H1 (cell line): ENCODE measurements around the gene NUP107. TPM values are rescaled to one million over a fixed set of nuclear protein-coding genes. Genes with fewer than 3 reads are reported as not detected.

Source experiments
- CTCF ChIA-PET: fragments of 300-600 bp; sonication (Branson Sonifier 250); formaldehyde crosslinking; loops from one replicate; lab custom pipeline; 2021; ENCODE audit not compliant: partially characterized antibody; lab: Charles Lee
- POLR2A ChIA-PET: fragments of 300-600 bp; sonication (Branson Sonifier 250); formaldehyde crosslinking; loops from one replicate; lab custom pipeline; 2021; ENCODE audit warnings: inconsistent platforms; ENCODE audit not compliant: partially characterized antibody; lab: Charles Lee
- DNase-seq, 2 experiments: peaks; one replicate each; pipeline versions ENCODE4 v3.0.0 to v3.0.0-alpha.2; 2010 to 2022; ENCODE audit warnings: low spot score in 2 of 2, low read depth in 1 of 2, mixed read lengths in 1 of 2
- FAIRE-seq: peaks from 2 replicates; lab custom pipeline; 2011; peaks lifted over from hg19 to GRCh38; lab: Jason Lieb, UNC
- H2AFZ ChIP-seq: 2 replicates; pipeline ENCODE4 v1.8.1; 2012; ENCODE audit warnings: low read length, inconsistent platforms
- H2AK5ac ChIP-seq: 2 replicates; pipeline ENCODE4 v1.6.1; 2013; ENCODE audit warnings: low read depth, low read length
- H2BK120ac ChIP-seq: replicated peaks from 2 replicates; pipeline ENCODE3; 2013; ENCODE audit warnings: low read depth, low read length, inconsistent platforms
- H2BK12ac ChIP-seq: 2 replicates; pipeline ENCODE4 v1.6.1; 2013; ENCODE audit warnings: low read depth, low read length
- H2BK15ac ChIP-seq: 2 replicates; pipeline ENCODE4 v1.6.1; 2013; ENCODE audit warnings: low read length
- H2BK20ac ChIP-seq: 2 replicates; pipeline ENCODE4 v1.6.1; 2013; ENCODE audit warnings: low read length
- H2BK5ac ChIP-seq: 2 replicates; pipeline ENCODE4 v1.6.1; 2013; ENCODE audit warnings: low read depth, low read length
- H3K14ac ChIP-seq: 2 replicates; pipeline ENCODE4 v1.6.1; 2013; ENCODE audit warnings: inconsistent platforms; ENCODE audit not compliant: insufficient read length
- H3K18ac ChIP-seq: 2 replicates; pipeline ENCODE4 v1.6.1; 2013; ENCODE audit warnings: low read length; ENCODE audit errors: extremely low read depth
- H3K23ac ChIP-seq: 2 replicates; pipeline ENCODE4 v1.6.1; 2013; ENCODE audit warnings: inconsistent platforms; ENCODE audit not compliant: insufficient read length
- H3K23me2 ChIP-seq: 2 replicates; pipeline ENCODE4 v1.6.1; 2013; ENCODE audit warnings: low read depth, low read length
- H3K27ac ChIP-seq: 2 replicates; pipeline ENCODE4 v1.6.1; 2011; ENCODE audit warnings: low read depth, low read length, inconsistent platforms
- H3K27me3 ChIP-seq, 4 experiments: replicated peaks in 1 of 4; 1 replicate in 1 of 4; 2 replicates in 3 of 4; pipeline versions ENCODE4 v1.6.1 to v1.8.1; 2011 to 2013; ENCODE audit warnings: low read length in 3 of 4, mild to moderate bottlenecking in 3 of 4, inconsistent platforms in 2 of 4, mixed read lengths in 2 of 4, moderate library complexity in 1 of 4; ENCODE audit not compliant: control insufficient read depth in 3 of 4, insufficient read depth in 3 of 4; ENCODE audit errors: extremely low read depth in 1 of 4
- H3K36me3 ChIP-seq, 4 experiments: 2 replicates each; pipeline versions ENCODE4 v1.6.1 to v1.8.1; 2011 to 2013; ENCODE audit warnings: mild to moderate bottlenecking in 4 of 4, low read length in 3 of 4, moderate library complexity in 2 of 4, control low read depth in 1 of 4, inconsistent platforms in 1 of 4; ENCODE audit not compliant: insufficient read depth in 4 of 4, control insufficient read depth in 2 of 4
- H3K4ac ChIP-seq: replicated peaks from 2 replicates; pipeline ENCODE3; 2013; ENCODE audit warnings: low read length, low read depth, mixed read lengths, inconsistent platforms; ENCODE audit not compliant: insufficient read length
- H3K4me1 ChIP-seq, 4 experiments: replicated peaks in 1 of 4; 1 replicate in 1 of 4; 2 replicates in 3 of 4; pipeline versions ENCODE4 v1.6.1 to v1.8.1; 2011 to 2013; ENCODE audit warnings: low read length in 3 of 4, inconsistent platforms in 2 of 4, mixed read lengths in 1 of 4; ENCODE audit not compliant: insufficient read depth in 4 of 4, control insufficient read depth in 3 of 4
- H3K4me2 ChIP-seq, 2 experiments: 2 replicates each; pipeline versions ENCODE4 v1.6.1 to v1.8.1; 2011 to 2013; ENCODE audit warnings: low read depth in 2 of 2, low read length in 2 of 2, control low read depth in 1 of 2, inconsistent platforms in 1 of 2, mild to moderate bottlenecking in 1 of 2; ENCODE audit not compliant: insufficient read depth in 1 of 2
- H3K4me3 ChIP-seq, 4 experiments: fragments of 200-600, 300-600 bp in 1 of 4; sonication (generic), shearing (Covaris generic), sonication (Bioruptor Twin) in 1 of 4; 2 replicates each; pipeline versions ENCODE4 v1.5.1 to v1.8.1; 2011 to 2016; ENCODE audit warnings: low read length in 4 of 4, low read depth in 3 of 4, control low read depth in 2 of 4, inconsistent platforms in 2 of 4, mild to moderate bottlenecking in 2 of 4, mixed read lengths in 1 of 4, moderate library complexity in 1 of 4; ENCODE audit not compliant: insufficient read depth in 2 of 4; ENCODE audit errors: extremely low read depth in 1 of 4
- H3K56ac ChIP-seq: replicated peaks from 2 replicates; pipeline ENCODE3; 2013; ENCODE audit warnings: low read depth, mild to moderate bottlenecking, mixed read lengths, low read length, inconsistent platforms; ENCODE audit not compliant: insufficient read length
- H3K79me1 ChIP-seq: 2 replicates; pipeline ENCODE4 v1.6.1; 2013; ENCODE audit warnings: low read depth, low read length, control low read depth
- H3K79me2 ChIP-seq, 2 experiments: 2 replicates each; pipeline versions ENCODE4 v1.6.1 to v1.8.1; 2012 to 2013; ENCODE audit warnings: low read length in 2 of 2, mild to moderate bottlenecking in 2 of 2, inconsistent platforms in 1 of 2; ENCODE audit not compliant: insufficient read depth in 2 of 2, control insufficient read depth in 1 of 2
- H3K9ac ChIP-seq, 4 experiments: replicated peaks in 1 of 4; 1 replicate in 1 of 4; 2 replicates in 3 of 4; pipeline versions ENCODE4 v1.6.1 to v1.8.1; 2011 to 2013; ENCODE audit warnings: low read depth in 3 of 4, low read length in 3 of 4, control low read depth in 2 of 4, mild to moderate bottlenecking in 2 of 4, moderate library complexity in 2 of 4, inconsistent platforms in 1 of 4; ENCODE audit errors: extremely low read depth in 1 of 4
- H3K9me3 ChIP-seq, 2 experiments: 2 replicates each; pipeline versions ENCODE4 v1.6.1 to v1.8.1; 2012 to 2013; ENCODE audit warnings: mild to moderate bottlenecking in 2 of 2, moderate library complexity in 2 of 2, control low read depth in 1 of 2, inconsistent platforms in 1 of 2, low read depth in 1 of 2, low read length in 1 of 2, mixed read lengths in 1 of 2; ENCODE audit not compliant: insufficient read depth in 2 of 2
- H4K20me1 ChIP-seq, 2 experiments: replicated peaks in 1 of 2; 2 replicates each; pipeline versions ENCODE3 to v1.8.1; 2011 to 2013; ENCODE audit warnings: inconsistent platforms in 2 of 2, low read length in 2 of 2, mild to moderate bottlenecking in 1 of 2; ENCODE audit not compliant: insufficient read depth in 2 of 2, control insufficient read depth in 1 of 2
- H4K5ac ChIP-seq: 2 replicates; pipeline ENCODE4 v1.6.1; 2013; ENCODE audit warnings: low read length, low read depth, mixed read lengths, inconsistent platforms; ENCODE audit not compliant: insufficient read length
- H4K8ac ChIP-seq: 2 replicates; pipeline ENCODE4 v1.8.0; 2013; ENCODE audit warnings: mild to moderate bottlenecking, moderate library complexity, low read length, inconsistent platforms; ENCODE audit not compliant: insufficient read depth; ENCODE audit errors: extremely low read depth
- H4K91ac ChIP-seq: replicated peaks from 2 replicates; pipeline ENCODE3; 2013; ENCODE audit warnings: low read length, mixed read lengths, inconsistent platforms; ENCODE audit not compliant: insufficient read length
- BACH1 ChIP-seq: IDR thresholded peaks from 2 replicates; pipeline ENCODE4 v1.6.1; 2012; ENCODE audit warnings: low read length, improper control_type of control experiment
- CBX5 ChIP-seq: fragments of 300-800, 300-1000 bp; sonication (generic); IDR thresholded peaks from 2 replicates; pipeline ENCODE4 v1.7.1; 2016; ENCODE audit warnings: antibody characterized with exemption, low read length, low read depth
- EP300 ChIP-seq, 2 experiments: IDR thresholded peaks; 1 replicate in 1 of 2; 2 replicates in 1 of 2; pipeline ENCODE4 v1.6.1; 2011 to 2012; ENCODE audit warnings: low read depth in 2 of 2, low read length in 2 of 2, mild to moderate bottlenecking in 2 of 2, borderline replicate concordance in 1 of 2, inconsistent platforms in 1 of 2, moderate library complexity in 1 of 2
- HDAC2 ChIP-seq, 2 experiments: fragments of 300-600 bp in 1 of 2; sonication (generic) in 1 of 2; IDR thresholded peaks; 2 replicates each; pipeline ENCODE4 v1.6.1; 2011 to 2012; ENCODE audit warnings: low read depth in 2 of 2, low read length in 2 of 2, mild to moderate bottlenecking in 2 of 2, moderate library complexity in 2 of 2, borderline replicate concordance in 1 of 2, inconsistent platforms in 1 of 2
- KDM4A ChIP-seq: IDR thresholded peaks from one replicate; pipeline ENCODE4 v1.7.1; 2012; ENCODE audit warnings: low read depth, mild to moderate bottlenecking, moderate library complexity, low read length, inconsistent platforms; ENCODE audit not compliant: severe bottlenecking
- MAFK ChIP-seq: IDR thresholded peaks from 2 replicates; pipeline ENCODE4 v1.6.1; 2012; ENCODE audit warnings: low read depth, mild to moderate bottlenecking, improper control_type of control experiment, low read length
- PHF8 ChIP-seq: fragments of 200-600 bp; sonication (generic); conservative IDR thresholded peaks from 2 replicates; pipeline ENCODE4 v1.7.1; 2012; ENCODE audit warnings: low read depth, mild to moderate bottlenecking, inconsistent platforms, low read length, moderate library complexity
- TAF1 ChIP-seq: IDR thresholded peaks from 2 replicates; pipeline ENCODE4 v1.6.1; 2011; ENCODE audit warnings: mild to moderate bottlenecking, low read depth, low read length
- TAF7 ChIP-seq: optimal IDR thresholded peaks from 2 replicates; pipeline ENCODE3; 2011; ENCODE audit warnings: low read depth, mild to moderate bottlenecking, inconsistent platforms, low read length, moderate library complexity, borderline replicate concordance
- ZNF274 ChIP-seq: IDR thresholded peaks from 2 replicates; pipeline ENCODE4 v1.7.0; 2012; ENCODE audit warnings: low read length, borderline replicate concordance; ENCODE audit errors: extremely low read depth
- WGBS, 2 experiments: shearing (Covaris generic) in 1 of 2; methylation state at CpG; one replicate each; pipeline versions ENCODE4 v1.1.6 to v1.1.7; 2013 to 2015; ENCODE audit warnings: low lambda C conversion rate in 2 of 2, mixed read lengths in 2 of 2, inconsistent platforms in 1 of 2, low coverage in 1 of 2, missing lambda C conversion rate in 1 of 2; ENCODE audit not compliant: insufficient replicate concordance in 2 of 2, insufficient coverage in 1 of 2, insufficient read length in 1 of 2; ENCODE audit errors: extremely low coverage in 1 of 2, missing lambda C conversion rate in 1 of 2; 5-methylcytosine and 5-hydroxymethylcytosine counted together
- polyA plus RNA-seq, 7 experiments: library from polyadenylated mRNA; depleted of rRNA in 3 of 7; stranded (reverse) in 5 of 7; unstranded in 2 of 7; fragments of >200 nt in 5 of 7; fragments of 200-250 nt in 2 of 7; gene quantifications; 1 replicate in 5 of 7; 2 replicates in 1 of 7; 4 replicates in 1 of 7; pipeline versions ENCODE4 v1.2.1 to v1.2.3, GENCODE V29; 2011 to 2013; ENCODE audit warnings: missing spikeins in 2 of 7, mixed read lengths in 2 of 7
- total RNA-seq: library from RNA; stranded (reverse); fragmentation: NEBNext Ultra II Directional; extraction: Animal tissue kit (Norgen Biotek cat#: 25700); gene quantifications from 2 replicates; pipeline ENCODE4 v1.2.1, GENCODE V29; 2021
- TF ChIP-seq, protein P1 (sequence below): IDR thresholded peaks from 2 replicates; pipeline ENCODE4 v1.6.1; 2011; ENCODE audit warnings: low read length, improper control_type of control experiment

The NUP107 gene
- total and polyA plus RNA-seq, 2 of the 8 experiments (the other 6 are each of a cell fraction or from before 2014, with no cell fraction given): 46.1 to 141 TPM

DNA sequence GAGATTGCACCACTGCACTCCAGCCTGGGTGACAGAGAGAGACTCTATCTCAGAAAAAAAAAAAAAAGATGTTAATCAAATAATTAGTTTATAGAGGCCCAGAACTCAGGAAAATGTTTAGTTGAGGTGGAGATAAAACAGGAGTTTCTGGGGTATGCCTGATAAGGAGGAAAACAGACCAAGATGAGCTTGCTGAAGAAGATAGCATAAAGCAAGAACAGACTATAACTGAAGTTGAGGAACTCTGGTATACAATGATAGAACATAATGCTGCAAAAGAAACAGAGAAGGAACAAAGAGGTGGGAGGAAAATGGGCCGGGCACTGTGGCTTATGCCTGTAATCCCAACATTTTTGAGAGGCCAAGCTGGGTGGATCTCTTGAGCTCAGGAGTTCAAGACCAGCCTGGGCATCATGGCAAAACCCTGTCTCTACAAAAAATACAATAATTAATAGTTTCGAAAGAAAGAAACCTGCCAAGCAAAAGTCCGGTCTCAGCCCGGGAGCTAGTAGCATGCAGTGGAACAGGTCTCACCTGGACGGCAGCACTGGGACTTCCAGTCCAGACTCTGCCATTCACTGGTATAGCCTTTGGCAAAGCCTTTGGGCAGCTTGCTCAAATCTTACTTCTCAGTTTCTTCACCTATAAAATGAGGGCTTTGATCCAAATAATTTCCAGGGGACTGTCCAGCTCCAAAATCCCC lies 84.6 kb downstream of the NUP107 start:
- Histone ChIP-seq H4K20me1 (no peaks in the 10 kb centered on the region), H3K14ac (no peak overlapping the region), H3K27ac (no peak overlapping the region), H2BK12ac (no peak overlapping the region), H3K27me3 (no peaks in the 10 kb centered on the region), H2BK120ac (no peak overlapping the region), H2BK5ac (no peak overlapping the region), H3K56ac (no peak overlapping the region), H3K9me3 (no peaks in the 10 kb centered on the region), H3K23me2 (no peaks in the 10 kb centered on the region), H2BK20ac (no peak overlapping the region), H3K4me1 (no peaks in the 10 kb centered on the region), H3K79me1 (no peaks in the 10 kb centered on the region), H3K4me3 (no peak overlapping the region), H3K23ac (no peak overlapping the region), H3K18ac (no peak overlapping the region), H2AK5ac (no peak overlapping the region), H3K4me2 (no peak overlapping the region), H2AFZ (no peak overlapping the region), H4K8ac (no peak overlapping the region), H4K5ac (no peak overlapping the region), H2BK15ac (no peak overlapping the region), H3K9ac (no peak overlapping the region), H3K79me2 (no peaks in the 10 kb centered on the region), H3K4ac (no peak overlapping the region), H3K36me3 (peaks cover 0 to 7% (median under 1%) of the 10 kb centered on the region in 4 experiments; a peak in 2 of 8 replicates), H4K91ac (no peak overlapping the region)
- CTCF ChIA-PET: no interaction called here
- POLR2A ChIA-PET: interaction anchor here (0.6 to 1.9 kb wide), 7 partner anchors 9 to 331 kb away, joined by 3 to 6 read pairs (median 5); partner anchors contain the start of gene MDM2
- 84% methylated on average over 5 of the region's 5 CpGs; no CpG with 5 or more reads in 1 of the 2 experiments for WGBS, 2 experiments
- no peak for FAIRE-seq
- no peak for DNase-seq
- no peak for TF ChIP-seq CBX5
- TF ChIP-seq EP300 (IDR thresholded peaks at IDR 0.05; ENCODE audit: borderline replicate concordance in 1 of 2, low read depth in 2 of 2, low read length in 2 of 2): no peak
- TF ChIP-seq TAF1: no peak
- TF ChIP-seq BACH1: no peak
- no peak for TF ChIP-seq KDM4A
- no peak for TF ChIP-seq ZNF274
- no peak for TF ChIP-seq TAF7
- TF ChIP-seq, protein P1, sequence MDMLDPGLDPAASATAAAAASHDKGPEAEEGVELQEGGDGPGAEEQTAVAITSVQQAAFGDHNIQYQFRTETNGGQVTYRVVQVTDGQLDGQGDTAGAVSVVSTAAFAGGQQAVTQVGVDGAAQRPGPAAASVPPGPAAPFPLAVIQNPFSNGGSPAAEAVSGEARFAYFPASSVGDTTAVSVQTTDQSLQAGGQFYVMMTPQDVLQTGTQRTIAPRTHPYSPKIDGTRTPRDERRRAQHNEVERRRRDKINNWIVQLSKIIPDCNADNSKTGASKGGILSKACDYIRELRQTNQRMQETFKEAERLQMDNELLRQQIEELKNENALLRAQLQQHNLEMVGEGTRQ: no peak
- TF ChIP-seq HDAC2 (IDR thresholded peaks at IDR 0.05; ENCODE audit: borderline replicate concordance in 1 of 2, low read depth in 2 of 2, low read length in 2 of 2): no peak
- TF ChIP-seq MAFK: no peak
- no peak for TF ChIP-seq PHF8
